A673 (cell line): Measurements from ENCODE around the gene ETF1. TPM values are rescaled to one million over a fixed set of nuclear protein-coding genes. Genes with fewer than 3 reads are reported as not detected.
A peak's percentile ranks its signal among the peaks of the same experiment; 100 is the strongest.

ENCODE experiments used
- BruUV-seq: library from RNA; stranded (reverse); fragments of 400-500 nt; replicated peaks from 2 replicates; lab custom pipeline; 2021; lab: Mats Ljungman, UMichigan
- CTCF ChIA-PET: fragments of 300-600 bp; sonication (Branson Sonifier 250); formaldehyde crosslinking; loops from one replicate; lab custom pipeline; 2022; ENCODE audit warnings: antibody characterized with exemption; lab: Charles Lee
- POLR2A ChIA-PET: fragments of 300-600 bp; sonication (Branson Sonifier 250); formaldehyde crosslinking; loops from one replicate; lab custom pipeline; 2022; ENCODE audit warnings: antibody characterized with exemption; ENCODE audit not compliant: low non-redundant PET; lab: Charles Lee
- DNase-seq: peaks from one replicate; pipeline ENCODE4 v3.0.0-alpha.2; 2015; ENCODE audit warnings: low spot score
- H3K27ac ChIP-seq: fragments of 200-600 bp; sonication (generic); 2 replicates; pipeline ENCODE4 v1.5.1; 2016; ENCODE audit warnings: mixed run types, low read depth, mild to moderate bottlenecking, mixed read lengths, antibody characterized with exemption, low read length; ENCODE audit not compliant: poor library complexity, severe bottlenecking
- H3K27me3 ChIP-seq: fragments of 200-600 bp; sonication (generic); replicated peaks from 2 replicates; pipeline ENCODE4 v1.6.1; 2017; ENCODE audit warnings: mixed run types, low read depth, mild to moderate bottlenecking, mixed read lengths, antibody characterized with exemption, low read length; ENCODE audit not compliant: insufficient read depth, poor library complexity
- H3K36me3 ChIP-seq: fragments of 200-600 bp; sonication (generic); 2 replicates; pipeline ENCODE4 v1.6.1; 2016; ENCODE audit warnings: mixed run types, mild to moderate bottlenecking, mixed read lengths, antibody characterized with exemption, low read length; ENCODE audit not compliant: insufficient read depth, poor library complexity, severe bottlenecking
- H3K4me1 ChIP-seq: fragments of 200-600 bp; sonication (generic); 2 replicates; pipeline ENCODE4 v1.6.1; 2017; ENCODE audit warnings: mixed run types, mild to moderate bottlenecking, mixed read lengths, antibody characterized with exemption, low read length; ENCODE audit not compliant: insufficient read depth, poor library complexity, severe bottlenecking
- H3K4me3 ChIP-seq: fragments of 200-600 bp; sonication (generic); 2 replicates; pipeline ENCODE4 v1.5.1; 2016; ENCODE audit warnings: low read depth, mixed run types, mild to moderate bottlenecking, mixed read lengths, low read length; ENCODE audit not compliant: poor library complexity, severe bottlenecking
- H3K9me3 ChIP-seq: fragments of 200-600 bp; sonication (generic); 2 replicates; pipeline ENCODE4 v1.6.1; 2016; ENCODE audit warnings: mixed run types, low read depth, mild to moderate bottlenecking, mixed read lengths, antibody characterized with exemption, low read length; ENCODE audit not compliant: poor library complexity, severe bottlenecking
- EZH2 ChIP-seq: fragments of 200-600 bp; sonication (generic); IDR thresholded peaks from 2 replicates; pipeline ENCODE4 v1.6.1; 2017; ENCODE audit warnings: borderline replicate concordance, low read depth, mild to moderate bottlenecking, mixed read lengths, antibody characterized with exemption, low read length; ENCODE audit not compliant: poor library complexity, severe bottlenecking
- intact Hi-C: fragments of 100-400 bp; cut with micrococcal nuclease; formaldehyde crosslinking; loops from one replicate; pipeline ENCODE4 v1.10.0; 2022; ENCODE audit not compliant: unreplicated experiment
- total RNA-seq: library from RNA; stranded (reverse); gene quantifications from 2 replicates; pipeline ENCODE4 v1.2.3, GENCODE V29; 2021
- TF ChIP-seq, protein P1 (sequence below): fragments of 300-800, 200-600 bp; sonication (generic); conservative IDR thresholded peaks from 2 replicates; pipeline ENCODE4 v1.5.1; 2017; ENCODE audit warnings: low read depth, mild to moderate bottlenecking, antibody characterized with exemption, low read length, moderate library complexity, mixed read lengths

ETF1 gene
- total RNA-seq, 1 experiment from 2014 or later: 191 TPM

- Histone ChIP-seq H3K36me3 (no peaks in the 10 kb centered on the region), H3K4me1 (peaks cover 23% of the 10 kb centered on the region), H3K27ac (no peak overlapping the region), H3K27me3 (no peaks in the 10 kb centered on the region), H3K4me3 (no peak overlapping the region), H3K9me3 (no peaks in the 10 kb centered on the region)
- DNase-seq: no peak
- BruUV-seq: no TSS peak
- POLR2A ChIA-PET: no interaction called here
- TF ChIP-seq, protein P1, sequence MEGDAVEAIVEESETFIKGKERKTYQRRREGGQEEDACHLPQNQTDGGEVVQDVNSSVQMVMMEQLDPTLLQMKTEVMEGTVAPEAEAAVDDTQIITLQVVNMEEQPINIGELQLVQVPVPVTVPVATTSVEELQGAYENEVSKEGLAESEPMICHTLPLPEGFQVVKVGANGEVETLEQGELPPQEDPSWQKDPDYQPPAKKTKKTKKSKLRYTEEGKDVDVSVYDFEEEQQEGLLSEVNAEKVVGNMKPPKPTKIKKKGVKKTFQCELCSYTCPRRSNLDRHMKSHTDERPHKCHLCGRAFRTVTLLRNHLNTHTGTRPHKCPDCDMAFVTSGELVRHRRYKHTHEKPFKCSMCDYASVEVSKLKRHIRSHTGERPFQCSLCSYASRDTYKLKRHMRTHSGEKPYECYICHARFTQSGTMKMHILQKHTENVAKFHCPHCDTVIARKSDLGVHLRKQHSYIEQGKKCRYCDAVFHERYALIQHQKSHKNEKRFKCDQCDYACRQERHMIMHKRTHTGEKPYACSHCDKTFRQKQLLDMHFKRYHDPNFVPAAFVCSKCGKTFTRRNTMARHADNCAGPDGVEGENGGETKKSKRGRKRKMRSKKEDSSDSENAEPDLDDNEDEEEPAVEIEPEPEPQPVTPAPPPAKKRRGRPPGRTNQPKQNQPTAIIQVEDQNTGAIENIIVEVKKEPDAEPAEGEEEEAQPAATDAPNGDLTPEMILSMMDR: no peak
- TF ChIP-seq EZH2: no peak
- CTCF ChIA-PET: no interaction called here
- intact Hi-C loops: loop anchor here (10.0 kb wide), 1 partner anchor 281 kb away; the partner anchor contains the start of gene CDC23
Measured at GRCh38 chr5:138495351-138495750, 47.7 kb downstream of the ETF1 start.

DNA sequence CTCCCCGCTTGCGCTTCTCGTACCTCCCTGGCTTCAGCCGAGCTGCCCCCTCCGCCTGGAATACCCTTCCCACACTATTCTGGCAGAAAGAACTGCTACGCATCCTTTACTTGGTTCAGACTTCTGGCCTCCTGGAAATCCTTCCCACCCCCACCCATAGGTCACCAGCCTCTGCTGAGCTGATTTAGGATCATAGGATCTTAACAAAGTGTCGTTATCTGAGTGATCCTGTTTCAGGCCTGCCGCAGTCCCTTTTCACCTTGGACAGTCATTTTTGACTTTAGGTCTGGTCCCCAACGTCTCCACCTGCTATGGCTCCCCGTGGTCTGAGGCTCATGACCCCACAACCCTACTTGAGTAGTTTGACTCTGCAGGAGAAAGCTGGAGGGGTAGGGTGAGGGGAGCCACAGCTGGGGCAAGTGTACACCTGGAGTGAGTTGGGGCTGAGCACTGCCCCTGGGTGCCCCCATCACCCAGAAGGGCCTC lies 50.4 kb downstream of the ETF1 start:
- H3K36me3 ChIP-seq: no peaks in the 10 kb centered on the region
- TF ChIP-seq, protein P1: no peak
- no peak for TF ChIP-seq EZH2
- H3K4me1 ChIP-seq: peaks cover 23% of the 10 kb centered on the region
- ChIA-PET POLR2A (interaction anchor here (0.5 kb wide), 1 partner anchor 77 kb away, joined by 5 read pairs; no protein-coding TSS in a partner anchor), CTCF (no interaction called here)
- no peaks in the 10 kb centered on the region for H3K9me3 ChIP-seq
- no peak for DNase-seq
- BruUV-seq: no TSS peak
- peak overlapping the region; percentile 52 for H3K4me3 ChIP-seq
- intact Hi-C loops: loop anchor here (10.0 kb wide), 1 partner anchor 278 kb away; the partner anchor contains the start of gene CDC23
- H3K27me3 ChIP-seq: no peaks in the 10 kb centered on the region
- peak overlapping the region; percentile 81 for H3K27ac ChIP-seq

- ChIA-PET POLR2A (no interaction called here), CTCF (no interaction called here)
- TF ChIP-seq, protein P1: no peak
- no peak for TF ChIP-seq EZH2
- Histone ChIP-seq H3K4me1 (peaks cover 23% of the 10 kb centered on the region), H3K4me3 (peak overlapping the region; percentile 52), H3K36me3 (no peaks in the 10 kb centered on the region), H3K9me3 (no peaks in the 10 kb centered on the region), H3K27me3 (no peaks in the 10 kb centered on the region), H3K27ac (peak overlapping the region; percentile 81)
- DNase-seq: peak; percentile 92
- intact Hi-C loops: loop anchor here (10.0 kb wide), 1 partner anchor 277 kb away; the partner anchor contains the start of gene CDC23
- BruUV-seq: no TSS peak
Measured at GRCh38 chr5:138491669-138492559, 51.1 kb downstream of the ETF1 start.
